HG02870 (cell line): ENCODE results near the gene CACNA2D3.

Experiments used
- ATAC-seq: cut with Tn5 transposase; IDR thresholded peaks from one replicate; pipeline ENCODE4 v1.9.1; 2021; ENCODE audit warnings: mild to moderate bottlenecking, moderate library complexity; ENCODE audit not compliant: unreplicated experiment

Gene CACNA2D3

DNA sequence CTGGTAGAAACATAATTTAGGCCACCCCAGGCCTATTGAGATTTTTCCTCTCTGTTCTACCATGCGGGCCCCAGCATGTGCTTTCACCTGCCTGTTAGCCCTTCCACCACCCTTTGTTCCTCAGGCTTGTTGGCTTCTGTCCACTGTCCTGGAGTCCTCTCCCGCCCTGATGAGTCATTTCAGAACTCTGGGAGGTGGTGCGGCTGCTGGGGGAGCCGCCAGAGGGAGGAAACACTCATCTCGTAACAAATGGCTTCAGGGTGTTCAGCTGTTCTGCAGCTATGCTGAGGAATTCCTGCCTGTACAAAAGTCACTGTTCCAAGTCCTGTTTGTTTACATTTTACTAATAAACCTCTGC lies 769.2 kb downstream of the CACNA2D3 start:
- ATAC-seq = no peak

DNA sequence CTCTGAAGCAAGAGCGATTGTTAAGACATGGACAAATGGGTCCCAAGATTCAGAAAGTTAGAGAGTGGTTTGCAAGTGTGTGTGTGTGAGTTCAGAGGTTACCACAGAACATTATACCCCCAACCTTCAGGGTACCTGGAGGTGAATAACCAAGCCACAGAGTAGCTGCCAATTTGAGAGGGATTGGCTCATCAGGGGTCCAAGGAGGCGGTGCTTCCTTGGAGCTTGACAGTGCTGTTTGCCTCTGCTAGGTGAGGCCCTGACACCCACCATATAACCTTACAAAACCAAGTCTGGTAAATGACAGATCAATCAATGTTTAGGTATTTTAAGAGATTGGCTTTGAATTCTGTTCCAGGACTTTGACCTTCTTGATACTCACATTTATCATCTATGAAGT lies 769.8 kb downstream of the CACNA2D3 start:
- ATAC-seq = no peak

DNA sequence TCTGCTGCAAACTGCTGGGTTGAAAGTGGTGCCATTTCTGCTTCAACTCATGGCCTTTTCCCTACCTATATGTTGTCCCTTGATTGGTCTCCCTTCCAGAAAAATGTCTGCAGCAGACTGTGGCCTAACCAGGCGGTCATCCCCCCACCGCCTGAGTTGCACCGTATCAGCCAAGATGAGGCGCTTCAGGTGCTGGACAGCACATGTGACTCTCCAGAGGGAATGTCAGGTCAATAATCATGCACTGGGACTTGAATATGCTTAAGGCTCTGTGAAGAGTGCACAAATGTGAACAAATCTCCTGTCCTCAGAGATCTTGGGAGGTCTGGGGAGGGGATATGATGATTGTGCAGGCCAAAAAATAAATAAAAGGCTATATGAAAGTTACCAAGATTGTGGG lies 773.3 kb downstream of the CACNA2D3 start:
- ATAC-seq = no peak

DNA sequence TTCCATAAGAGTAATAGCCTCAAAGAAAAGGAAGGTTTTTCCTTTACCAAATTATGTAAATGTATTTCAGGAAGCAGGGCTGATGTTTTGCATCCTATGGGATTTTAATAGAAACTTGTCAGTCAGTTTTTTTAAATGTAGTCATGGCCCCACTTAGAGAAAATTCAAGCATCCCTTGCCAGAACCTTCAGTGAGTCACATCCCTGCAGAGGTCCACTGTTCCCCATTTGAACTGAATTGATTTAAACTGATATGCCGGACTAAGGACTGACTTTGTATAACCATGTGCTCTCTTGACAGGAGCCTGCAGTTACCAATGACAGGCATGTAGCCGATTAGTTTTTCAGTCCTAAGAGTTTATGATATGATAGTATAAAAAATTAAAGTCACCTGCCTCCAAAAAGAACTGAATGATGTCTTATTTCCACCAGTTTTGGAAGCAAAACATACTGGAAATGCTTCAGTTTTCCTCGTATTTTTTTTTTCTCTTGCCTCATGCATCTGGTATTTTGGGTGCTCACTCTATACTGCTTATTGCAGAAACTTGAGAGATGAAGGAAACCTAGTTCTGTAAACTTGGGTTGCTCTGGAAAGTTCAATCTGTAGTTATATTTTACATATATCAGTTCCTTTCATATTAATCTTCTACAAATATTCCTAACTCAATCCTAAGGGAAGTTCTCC lies 774.8 kb downstream of the CACNA2D3 start:
- ATAC-seq = no peak

DNA sequence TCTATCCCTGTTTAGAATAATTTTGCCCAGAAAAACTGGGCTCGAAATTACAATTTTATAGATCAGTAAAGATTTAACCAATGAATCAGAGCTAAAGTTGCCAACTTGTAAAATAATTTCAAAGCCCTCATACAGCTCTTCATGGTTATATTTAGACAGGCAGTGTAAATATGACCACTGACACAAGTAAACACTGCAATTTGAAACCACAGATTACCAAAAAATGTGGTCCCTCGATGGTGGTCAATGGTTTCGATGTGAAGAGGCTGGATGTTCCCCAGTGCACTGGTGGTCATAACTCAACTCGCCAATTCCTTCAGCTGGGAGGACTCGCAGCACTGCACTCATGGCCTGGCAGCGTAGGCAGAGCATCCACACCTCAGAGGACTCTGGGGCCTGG lies 776.9 kb downstream of the CACNA2D3 start:
- no peak for ATAC-seq

DNA sequence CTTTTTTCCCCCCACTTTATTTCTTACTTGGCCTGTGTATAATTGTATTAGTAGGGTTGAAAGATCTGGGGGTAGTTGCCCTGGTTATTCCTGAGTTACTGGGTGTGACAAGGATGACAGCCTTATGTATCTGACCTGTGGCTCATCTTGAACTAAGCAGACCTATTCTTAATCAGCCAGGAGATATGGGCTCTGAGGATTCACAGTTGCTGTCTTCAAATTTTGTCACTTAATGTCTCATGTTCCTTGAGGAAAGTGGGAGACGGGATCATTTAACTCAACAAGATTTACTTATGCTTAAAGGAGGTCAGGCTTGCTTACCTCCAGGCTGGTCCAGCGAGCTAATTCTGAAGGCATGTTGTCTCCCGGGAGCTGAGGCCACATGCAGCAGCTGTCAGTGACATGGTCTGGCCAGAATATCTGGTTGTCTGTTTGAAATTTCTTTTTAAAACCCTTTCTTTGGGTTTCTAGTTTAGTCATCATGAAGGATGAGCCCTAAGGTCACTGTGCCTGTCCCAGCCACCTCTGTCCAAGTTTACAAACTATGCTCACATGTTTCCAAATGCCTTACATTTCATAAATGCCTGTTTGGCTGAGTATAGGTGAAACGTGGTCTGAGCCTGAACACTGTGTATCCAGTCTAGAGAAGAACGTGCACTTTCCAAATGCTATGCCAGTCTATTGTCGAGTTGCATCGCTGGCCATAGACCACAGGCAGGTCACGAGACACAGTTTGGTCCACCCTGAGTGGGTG lies 778.7 kb downstream of the CACNA2D3 start:
- no peak for ATAC-seq

DNA sequence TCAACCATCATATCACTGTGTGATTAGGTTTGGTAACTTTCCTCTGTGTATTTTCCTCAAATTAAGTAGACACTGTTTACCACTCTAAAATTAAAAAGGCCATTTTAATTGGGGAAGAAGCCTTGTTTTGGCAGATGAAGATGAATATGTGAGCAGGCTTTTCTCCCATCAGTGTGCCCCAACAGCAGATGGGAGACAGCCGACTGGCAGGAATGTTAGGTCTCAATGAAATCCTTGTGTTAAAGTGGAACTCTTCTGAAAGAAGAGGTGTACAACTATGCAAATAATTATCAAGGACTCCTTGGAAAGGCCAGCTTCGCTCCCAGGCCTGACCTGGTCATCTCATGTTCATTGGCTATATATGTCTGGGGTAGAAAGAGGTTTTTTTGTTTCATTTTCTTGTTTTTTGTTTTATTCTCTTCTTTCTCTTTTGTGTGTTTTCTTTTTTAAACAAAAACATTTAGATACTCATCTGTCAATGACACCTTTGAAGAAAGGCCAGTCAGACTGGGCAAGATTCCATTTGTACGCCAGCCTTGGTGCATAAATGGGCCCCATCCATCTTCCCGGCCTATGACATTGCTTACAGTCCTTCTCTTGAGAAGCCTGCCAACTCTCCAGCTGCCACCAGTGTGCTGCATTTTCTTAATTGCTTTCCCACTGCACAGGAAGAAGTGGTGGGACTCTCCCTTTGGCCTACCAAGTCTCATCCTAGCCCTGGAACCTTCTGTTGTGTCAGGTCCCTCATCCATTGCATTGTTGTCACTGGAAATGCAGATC lies 779.7 kb downstream of the CACNA2D3 start:
- ATAC-seq = no peak

DNA sequence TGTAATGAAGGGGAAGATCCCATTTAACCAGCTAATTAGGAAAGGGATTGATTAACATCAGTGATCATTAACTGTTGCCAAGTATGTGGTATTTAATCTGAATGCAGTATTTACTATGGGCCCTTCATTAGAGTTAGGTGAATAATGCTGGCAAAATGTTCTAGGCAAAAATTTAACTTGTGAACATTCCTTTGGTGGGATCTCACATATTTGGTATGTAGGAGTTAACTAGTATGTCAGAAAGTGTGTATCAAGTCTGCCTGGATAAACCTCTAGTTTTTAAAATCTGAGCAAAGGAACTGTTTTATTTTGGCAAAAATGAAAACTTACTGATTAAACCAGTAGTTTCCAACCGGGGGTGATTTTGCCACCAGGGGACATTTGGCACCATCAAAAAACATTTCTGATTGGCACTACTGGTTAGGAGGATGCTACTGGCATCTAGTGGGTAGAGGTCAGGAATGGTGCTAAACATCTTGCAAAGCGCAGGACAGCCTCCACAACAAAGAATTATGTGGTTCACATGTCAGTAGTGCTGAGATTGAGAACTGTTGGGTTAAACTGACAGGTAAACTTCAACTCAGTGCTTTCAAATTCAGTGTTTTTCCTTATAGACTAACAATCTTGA lies 783.0 kb downstream of the CACNA2D3 start:
- ATAC-seq = no peak

DNA sequence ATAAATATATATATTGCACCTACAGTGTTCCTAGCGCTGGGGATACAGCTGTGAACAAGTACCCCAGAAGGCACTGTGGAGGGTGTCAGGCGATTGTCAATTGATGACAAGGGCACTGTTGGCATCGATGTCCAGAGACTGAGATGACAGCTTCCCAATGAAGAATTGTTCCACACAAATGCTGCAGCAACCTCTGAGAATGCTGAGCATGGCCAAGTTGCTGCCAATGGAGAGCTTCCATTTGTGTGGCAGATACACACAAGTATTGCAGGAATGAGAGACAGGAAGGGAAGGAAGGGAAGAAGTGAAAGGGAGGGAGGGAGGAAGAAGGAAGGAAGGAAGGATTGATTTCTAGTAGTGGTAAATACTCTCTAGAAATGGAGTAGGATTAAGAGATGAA lies 783.6 kb downstream of the CACNA2D3 start:
- ATAC-seq = no peak

DNA sequence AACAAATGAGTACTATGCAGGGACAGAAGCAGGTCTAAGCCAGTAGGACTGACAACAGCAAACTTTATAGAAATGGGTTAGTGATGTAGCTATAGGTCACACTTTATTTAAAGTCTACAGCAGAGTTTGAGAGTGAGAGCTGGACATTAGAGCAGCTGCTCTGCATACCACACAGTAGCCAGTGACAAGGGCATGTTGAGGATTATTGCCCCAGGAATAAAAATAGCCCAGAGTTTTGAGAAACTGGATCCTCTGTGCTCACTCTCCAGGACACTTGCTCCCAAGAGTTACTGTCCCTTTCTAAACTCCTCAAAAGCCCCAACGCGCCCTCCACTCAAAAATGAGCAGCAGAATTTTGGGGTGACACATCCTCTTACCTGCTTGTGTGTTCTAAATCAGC lies 784.4 kb downstream of the CACNA2D3 start:
- no peak for ATAC-seq

DNA sequence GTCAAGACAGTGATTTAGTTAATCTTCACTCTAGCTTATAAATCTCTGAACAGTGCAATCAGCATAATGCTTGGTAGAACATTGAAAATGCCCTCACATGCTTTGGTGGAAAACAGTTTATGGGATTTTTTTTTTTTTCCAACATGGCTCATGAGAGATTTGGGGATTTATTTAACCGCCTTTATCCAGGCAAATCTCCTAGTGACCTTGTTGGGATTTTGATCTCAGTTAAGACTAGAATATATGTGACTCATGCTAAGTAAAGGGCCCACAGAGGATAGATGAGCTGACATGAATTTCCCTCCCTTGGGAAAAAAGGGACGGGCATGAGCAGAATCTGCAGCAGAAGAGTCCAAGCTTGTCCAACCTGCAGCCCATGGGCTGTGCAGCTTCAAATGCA lies 786.8 kb downstream of the CACNA2D3 start:
- no peak for ATAC-seq

DNA sequence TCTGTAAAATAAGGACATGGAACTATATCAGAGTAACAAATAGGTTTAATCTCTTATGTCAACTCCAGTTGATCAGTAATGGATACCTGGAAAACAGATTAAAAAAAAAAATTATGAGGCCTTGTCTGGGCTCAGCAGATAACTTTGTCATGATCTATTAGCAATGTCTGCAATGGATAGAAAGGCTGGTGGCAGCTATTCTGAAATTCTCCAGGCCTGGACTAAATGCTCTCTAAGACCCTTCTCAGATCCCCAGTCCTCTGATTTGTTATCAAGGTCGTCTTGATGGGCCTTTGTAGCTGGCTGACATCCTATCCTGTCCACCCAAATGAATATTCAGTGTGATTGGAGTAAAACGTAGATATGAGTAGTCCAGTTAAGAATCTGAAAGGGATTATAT lies 791.8 kb downstream of the CACNA2D3 start:
- no peak for ATAC-seq

DNA sequence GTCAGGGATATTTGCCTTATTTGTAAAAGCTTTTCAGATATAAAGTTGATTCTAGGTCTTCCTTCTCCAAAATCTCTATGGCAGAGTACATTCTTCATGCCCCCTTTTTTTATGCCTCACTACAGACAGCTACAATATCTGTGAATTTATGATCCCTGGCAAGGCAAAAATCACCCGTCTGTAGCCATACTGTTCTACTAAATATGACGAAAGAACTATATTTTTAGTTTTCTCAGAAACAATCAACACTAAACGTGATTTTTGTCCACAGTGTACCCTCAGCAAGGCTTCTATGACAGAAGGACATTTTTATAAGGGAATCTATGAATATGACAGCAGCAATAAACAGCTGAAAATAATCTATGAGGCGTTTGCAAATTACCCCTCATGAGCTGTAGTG lies 792.8 kb downstream of the CACNA2D3 start:
- ATAC-seq = no peak

DNA sequence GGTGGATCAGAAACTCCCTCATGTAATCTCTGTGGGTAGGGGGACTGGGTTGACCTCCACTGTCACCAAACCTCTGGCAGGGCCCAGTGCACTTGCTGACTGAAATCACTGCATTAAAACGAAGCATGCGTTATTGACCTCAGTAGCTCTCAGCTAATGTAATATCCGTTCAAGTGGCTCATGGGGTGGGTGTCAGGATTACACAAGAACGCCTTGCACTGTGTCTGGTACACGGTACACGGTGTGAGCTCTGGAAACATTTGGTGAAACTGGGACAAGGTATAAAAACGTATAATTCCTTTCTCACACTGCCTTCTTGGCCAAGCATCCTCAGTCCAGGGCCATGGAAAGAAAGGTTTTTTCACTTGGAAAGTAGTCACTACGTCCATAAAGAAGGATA lies 793.6 kb downstream of the CACNA2D3 start:
- no peak for ATAC-seq

DNA sequence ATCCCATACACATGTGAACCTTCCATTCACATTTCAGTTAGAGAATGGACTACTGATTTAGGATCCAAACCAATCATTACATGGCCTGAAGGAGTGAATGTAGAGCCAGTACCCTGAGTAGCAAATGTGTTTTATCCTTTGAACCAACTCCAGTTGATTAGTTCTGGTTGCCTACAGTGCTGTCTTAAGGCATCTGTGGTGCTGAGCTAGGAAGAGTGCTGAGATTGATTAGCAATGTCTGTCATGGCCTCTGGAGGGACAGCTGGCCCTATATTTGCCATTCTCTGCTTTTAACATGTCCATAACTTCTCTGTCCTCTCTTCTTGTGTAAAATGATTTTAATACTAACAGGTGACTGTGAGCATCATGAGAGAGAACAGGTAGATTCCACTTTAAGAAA lies 794.4 kb downstream of the CACNA2D3 start:
- ATAC-seq = no peak

DNA sequence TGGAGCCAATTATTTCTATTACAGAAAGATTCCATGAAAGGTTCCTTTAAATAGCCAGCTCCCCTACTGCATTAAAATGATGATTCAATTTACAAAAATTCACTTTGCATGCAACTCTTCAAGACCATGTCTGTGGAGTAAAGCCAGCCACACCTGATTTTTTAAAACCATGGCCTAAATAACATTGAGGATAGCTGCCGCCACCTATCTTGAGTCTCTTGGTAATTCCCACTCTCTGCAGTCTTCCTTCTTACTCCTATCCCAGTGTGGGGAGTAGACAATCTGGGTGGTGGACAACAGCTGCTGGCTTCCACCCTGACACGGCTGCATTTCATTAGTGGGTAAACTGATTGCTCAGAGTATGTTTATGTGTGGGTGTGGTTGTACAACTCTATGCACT lies 794.8 kb downstream of the CACNA2D3 start:
- ATAC-seq = no peak

DNA sequence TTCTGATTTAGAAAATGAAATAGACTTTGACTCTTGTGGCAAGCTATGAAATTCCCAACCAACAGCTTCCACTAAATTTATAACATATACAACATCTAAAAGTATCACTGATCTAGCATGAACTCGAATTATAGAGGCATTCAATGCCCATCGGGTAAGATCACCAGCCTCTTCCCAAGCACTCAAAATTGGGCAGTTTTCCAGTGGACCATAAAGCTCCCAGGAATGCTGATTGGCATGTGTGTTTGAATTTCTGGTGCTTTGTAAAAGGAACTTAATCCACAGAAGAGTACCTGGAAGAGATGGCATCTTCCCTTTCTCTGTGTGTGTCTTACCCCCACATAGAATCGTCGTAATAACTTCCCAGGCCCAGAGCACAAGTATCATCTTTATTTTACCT lies 795.5 kb downstream of the CACNA2D3 start:
- no peak for ATAC-seq

DNA sequence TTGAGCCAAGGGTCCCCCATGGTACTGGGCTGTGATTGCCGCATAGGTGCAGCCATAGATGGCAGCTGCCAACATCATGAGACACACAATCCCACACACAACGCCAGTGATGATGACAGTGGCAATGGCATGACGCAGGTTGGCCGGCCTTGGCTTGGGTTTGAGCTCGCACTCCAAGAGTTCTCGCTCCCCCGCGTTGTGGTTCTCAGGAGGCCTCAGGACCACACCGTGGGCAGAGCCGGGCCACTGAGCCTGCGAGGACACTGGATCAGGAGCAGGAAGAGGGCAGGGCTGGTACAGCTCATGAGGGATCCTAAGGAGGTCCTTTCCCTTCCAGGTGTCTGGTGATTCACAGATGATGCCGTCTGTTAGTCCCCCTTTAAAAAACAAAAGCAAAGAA lies 796.2 kb downstream of the CACNA2D3 start:
- ATAC-seq = no peak

DNA sequence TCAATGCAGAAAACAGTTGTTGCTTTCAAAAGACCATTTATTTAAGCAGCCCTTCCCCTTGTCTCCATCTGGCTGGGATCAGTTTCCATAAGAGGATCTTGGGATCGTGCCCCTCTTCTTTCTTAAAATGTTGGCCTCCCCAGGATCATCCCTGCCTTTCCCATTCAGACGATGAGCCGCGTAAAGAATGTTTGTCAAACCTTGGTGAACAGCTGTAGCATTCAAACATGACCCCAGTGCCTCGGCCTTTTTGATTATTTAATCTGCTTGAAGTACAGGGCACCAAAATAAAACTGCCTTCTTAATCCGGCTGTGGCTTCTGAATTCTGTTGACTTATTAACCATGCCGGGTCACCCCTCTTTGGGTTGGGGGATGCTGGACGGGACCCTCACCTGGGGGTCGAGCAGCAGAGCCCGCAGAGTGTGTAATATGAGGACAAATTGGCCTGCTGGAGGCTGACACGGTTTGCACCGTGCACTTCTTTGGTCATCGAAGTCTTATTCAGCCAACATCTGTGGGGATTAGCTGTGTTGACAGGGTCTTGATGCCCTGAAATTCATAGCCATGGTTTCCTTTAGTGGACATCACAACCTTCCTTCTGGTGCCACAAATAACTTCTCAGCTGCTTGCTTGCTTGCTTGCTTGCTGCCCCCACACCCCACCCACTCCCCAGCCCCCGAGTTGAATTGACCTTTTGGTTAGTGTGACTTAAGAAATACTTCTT lies 805.9 kb downstream of the CACNA2D3 start, which contains the start of gene LRTM1:
LRTM1 (minus strand) TSS at position 14 of the 725 bp plus-strand sequence. CDS start 148 bp downstream, outside the sequence.
- no peak for ATAC-seq

DNA sequence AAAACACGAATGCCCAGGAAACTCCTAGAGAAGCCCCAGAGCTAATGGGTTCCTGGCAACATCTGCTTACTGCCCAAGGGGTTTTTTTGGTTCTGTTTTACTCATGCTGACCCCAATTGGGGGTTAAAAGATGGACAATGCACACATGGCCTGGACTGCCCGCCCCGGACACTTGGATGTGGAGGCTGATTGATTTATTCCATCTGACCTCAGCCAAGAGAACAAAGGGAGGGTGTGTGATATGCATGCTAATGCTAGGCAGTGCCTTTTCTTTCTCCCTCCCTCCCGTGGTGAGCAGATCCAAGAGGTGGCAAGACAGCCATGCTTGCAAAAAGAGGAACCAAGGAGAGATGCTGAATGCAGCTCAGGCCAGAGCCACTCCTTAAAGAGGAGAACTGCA lies 808.8 kb downstream of the CACNA2D3 start:
- no peak for ATAC-seq

DNA sequence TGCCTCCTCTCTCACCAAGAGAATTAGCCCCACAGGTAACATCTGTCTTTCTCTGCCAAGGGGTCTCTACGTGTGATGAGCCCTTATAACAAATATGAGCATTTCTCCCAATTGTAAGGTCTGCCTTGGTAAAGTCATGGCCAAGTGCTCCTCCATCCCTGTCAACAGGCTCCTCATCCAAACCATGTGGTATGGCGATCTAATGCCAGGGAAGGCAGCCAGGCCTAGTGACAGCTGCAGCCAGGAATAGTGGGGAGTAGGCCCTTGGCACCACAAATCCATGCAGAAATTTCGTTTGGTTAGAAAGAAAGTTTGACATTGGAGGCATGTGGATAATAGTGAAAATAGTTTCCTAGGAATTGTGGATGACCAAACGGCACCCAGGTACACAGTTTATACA lies 810.3 kb downstream of the CACNA2D3 start:
- ATAC-seq = no peak
